WTC11 (cell line): ENCODE data around the gene PPP2R1A.

Source experiments
- SP1 ChIP-seq: sonication (generic); formaldehyde crosslinking; conservative IDR thresholded peaks from 2 replicates; pipeline ENCODE4 v1.8.1; 2022; ENCODE audit warnings: missing genetic modification reagents
- TF ChIP-seq, protein P1 (sequence below): fragments of 200-600 bp; IDR thresholded peaks from 2 replicates; pipeline ENCODE4 v1.8.0; 2022; ENCODE audit warnings: antibody characterized with exemption
- TF ChIP-seq, protein P2 (sequence below): fragments of 250-450 bp; sonication (Bioruptor Pico); IDR thresholded peaks from 2 replicates; pipeline ENCODE4 v1.9.0; 2021; ENCODE audit warnings: mild to moderate bottlenecking
- TF ChIP-seq, protein P3 (sequence below): sonication (generic); formaldehyde crosslinking; IDR thresholded peaks from 2 replicates; pipeline ENCODE4 v1.8.0; 2022; ENCODE audit warnings: mild to moderate bottlenecking, missing genetic modification reagents
- TF ChIP-seq, protein P4 (sequence below): sonication (generic); formaldehyde crosslinking; IDR thresholded peaks from 2 replicates; pipeline ENCODE4 v1.8.1; 2022; ENCODE audit warnings: mild to moderate bottlenecking, moderate library complexity, missing genetic modification reagents

DNA sequence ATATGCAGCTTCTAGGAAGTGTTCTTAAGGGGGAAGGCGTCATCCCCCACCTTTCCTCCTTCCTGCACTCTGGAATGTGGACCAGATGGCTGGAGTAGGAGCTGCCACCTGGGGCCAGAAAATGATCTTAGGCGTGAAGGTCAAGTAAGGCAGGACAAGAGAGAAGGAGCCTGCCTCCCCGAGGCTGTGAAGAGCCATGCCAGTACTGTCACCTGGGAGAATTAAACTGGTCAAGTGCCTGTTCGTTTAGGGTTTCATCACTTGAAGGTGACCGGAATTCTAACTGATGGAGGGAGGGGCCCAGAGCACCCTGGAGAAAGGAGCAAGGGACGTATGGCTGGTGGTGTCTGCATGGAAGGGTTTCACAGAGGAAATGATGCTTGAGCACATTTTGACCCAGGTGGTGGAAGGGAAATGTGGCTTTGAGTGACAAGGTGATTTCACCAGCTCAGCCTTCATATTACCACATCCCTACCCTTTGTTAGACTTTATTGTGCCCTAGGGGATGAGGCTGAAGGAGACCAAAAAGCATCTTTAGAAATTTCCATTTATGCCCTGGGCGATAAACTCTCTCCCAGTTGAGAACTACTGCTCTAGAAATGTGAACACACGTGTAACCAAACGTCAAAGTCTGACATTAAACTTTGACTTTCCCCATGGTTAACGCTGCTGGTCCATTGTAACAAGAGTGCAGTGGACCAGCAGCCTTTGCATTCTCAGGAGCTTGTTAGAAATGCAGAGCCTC lies 37.5 kb downstream of the PPP2R1A start:
- TF ChIP-seq, protein P1, sequence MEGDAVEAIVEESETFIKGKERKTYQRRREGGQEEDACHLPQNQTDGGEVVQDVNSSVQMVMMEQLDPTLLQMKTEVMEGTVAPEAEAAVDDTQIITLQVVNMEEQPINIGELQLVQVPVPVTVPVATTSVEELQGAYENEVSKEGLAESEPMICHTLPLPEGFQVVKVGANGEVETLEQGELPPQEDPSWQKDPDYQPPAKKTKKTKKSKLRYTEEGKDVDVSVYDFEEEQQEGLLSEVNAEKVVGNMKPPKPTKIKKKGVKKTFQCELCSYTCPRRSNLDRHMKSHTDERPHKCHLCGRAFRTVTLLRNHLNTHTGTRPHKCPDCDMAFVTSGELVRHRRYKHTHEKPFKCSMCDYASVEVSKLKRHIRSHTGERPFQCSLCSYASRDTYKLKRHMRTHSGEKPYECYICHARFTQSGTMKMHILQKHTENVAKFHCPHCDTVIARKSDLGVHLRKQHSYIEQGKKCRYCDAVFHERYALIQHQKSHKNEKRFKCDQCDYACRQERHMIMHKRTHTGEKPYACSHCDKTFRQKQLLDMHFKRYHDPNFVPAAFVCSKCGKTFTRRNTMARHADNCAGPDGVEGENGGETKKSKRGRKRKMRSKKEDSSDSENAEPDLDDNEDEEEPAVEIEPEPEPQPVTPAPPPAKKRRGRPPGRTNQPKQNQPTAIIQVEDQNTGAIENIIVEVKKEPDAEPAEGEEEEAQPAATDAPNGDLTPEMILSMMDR, result no peak
- TF ChIP-seq, protein P2, sequence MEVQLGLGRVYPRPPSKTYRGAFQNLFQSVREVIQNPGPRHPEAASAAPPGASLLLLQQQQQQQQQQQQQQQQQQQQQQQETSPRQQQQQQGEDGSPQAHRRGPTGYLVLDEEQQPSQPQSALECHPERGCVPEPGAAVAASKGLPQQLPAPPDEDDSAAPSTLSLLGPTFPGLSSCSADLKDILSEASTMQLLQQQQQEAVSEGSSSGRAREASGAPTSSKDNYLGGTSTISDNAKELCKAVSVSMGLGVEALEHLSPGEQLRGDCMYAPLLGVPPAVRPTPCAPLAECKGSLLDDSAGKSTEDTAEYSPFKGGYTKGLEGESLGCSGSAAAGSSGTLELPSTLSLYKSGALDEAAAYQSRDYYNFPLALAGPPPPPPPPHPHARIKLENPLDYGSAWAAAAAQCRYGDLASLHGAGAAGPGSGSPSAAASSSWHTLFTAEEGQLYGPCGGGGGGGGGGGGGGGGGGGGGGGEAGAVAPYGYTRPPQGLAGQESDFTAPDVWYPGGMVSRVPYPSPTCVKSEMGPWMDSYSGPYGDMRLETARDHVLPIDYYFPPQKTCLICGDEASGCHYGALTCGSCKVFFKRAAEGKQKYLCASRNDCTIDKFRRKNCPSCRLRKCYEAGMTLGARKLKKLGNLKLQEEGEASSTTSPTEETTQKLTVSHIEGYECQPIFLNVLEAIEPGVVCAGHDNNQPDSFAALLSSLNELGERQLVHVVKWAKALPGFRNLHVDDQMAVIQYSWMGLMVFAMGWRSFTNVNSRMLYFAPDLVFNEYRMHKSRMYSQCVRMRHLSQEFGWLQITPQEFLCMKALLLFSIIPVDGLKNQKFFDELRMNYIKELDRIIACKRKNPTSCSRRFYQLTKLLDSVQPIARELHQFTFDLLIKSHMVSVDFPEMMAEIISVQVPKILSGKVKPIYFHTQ (CRISPR knock-in tag), result no peak
- TF ChIP-seq, protein P3, sequence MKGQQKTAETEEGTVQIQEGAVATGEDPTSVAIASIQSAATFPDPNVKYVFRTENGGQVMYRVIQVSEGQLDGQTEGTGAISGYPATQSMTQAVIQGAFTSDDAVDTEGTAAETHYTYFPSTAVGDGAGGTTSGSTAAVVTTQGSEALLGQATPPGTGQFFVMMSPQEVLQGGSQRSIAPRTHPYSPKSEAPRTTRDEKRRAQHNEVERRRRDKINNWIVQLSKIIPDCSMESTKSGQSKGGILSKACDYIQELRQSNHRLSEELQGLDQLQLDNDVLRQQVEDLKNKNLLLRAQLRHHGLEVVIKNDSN (CRISPR knock-in tag), result no peak
- no peak for TF ChIP-seq SP1
- TF ChIP-seq, protein P4, sequence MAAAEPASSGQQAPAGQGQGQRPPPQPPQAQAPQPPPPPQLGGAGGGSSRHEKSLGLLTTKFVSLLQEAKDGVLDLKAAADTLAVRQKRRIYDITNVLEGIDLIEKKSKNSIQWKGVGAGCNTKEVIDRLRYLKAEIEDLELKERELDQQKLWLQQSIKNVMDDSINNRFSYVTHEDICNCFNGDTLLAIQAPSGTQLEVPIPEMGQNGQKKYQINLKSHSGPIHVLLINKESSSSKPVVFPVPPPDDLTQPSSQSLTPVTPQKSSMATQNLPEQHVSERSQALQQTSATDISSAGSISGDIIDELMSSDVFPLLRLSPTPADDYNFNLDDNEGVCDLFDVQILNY (CRISPR knock-in tag), result no peak
